ENCODE data around the gene GPNMB.
A peak's percentile ranks its signal among the peaks of the same experiment; 100 is the strongest.

Gene GPNMB

GRCh38 chr7:23273141-23273599, 26.6 kb downstream of the GPNMB start:
- Histone ChIP-seq H3K27ac (peak overlapping the region; percentile 21), H3K36me3 (no peaks in the 10 kb centered on the region), H3K27me3 (ENCODE audit: insufficient read depth, low read depth, severe bottlenecking) (no peaks in the 10 kb centered on the region), H3K9me3 (ENCODE audit: severe bottlenecking) (no peaks in the 10 kb centered on the region), H3K4me3 (ENCODE audit: low read depth, low read length) (no peak overlapping the region)
- TF ChIP-seq, protein P1, sequence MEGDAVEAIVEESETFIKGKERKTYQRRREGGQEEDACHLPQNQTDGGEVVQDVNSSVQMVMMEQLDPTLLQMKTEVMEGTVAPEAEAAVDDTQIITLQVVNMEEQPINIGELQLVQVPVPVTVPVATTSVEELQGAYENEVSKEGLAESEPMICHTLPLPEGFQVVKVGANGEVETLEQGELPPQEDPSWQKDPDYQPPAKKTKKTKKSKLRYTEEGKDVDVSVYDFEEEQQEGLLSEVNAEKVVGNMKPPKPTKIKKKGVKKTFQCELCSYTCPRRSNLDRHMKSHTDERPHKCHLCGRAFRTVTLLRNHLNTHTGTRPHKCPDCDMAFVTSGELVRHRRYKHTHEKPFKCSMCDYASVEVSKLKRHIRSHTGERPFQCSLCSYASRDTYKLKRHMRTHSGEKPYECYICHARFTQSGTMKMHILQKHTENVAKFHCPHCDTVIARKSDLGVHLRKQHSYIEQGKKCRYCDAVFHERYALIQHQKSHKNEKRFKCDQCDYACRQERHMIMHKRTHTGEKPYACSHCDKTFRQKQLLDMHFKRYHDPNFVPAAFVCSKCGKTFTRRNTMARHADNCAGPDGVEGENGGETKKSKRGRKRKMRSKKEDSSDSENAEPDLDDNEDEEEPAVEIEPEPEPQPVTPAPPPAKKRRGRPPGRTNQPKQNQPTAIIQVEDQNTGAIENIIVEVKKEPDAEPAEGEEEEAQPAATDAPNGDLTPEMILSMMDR (IDR thresholded peaks at IDR 0.05; ENCODE audit: low read depth, low read length), result peak; percentile 93
- peak; percentile 97 for DNase-seq

DNA sequence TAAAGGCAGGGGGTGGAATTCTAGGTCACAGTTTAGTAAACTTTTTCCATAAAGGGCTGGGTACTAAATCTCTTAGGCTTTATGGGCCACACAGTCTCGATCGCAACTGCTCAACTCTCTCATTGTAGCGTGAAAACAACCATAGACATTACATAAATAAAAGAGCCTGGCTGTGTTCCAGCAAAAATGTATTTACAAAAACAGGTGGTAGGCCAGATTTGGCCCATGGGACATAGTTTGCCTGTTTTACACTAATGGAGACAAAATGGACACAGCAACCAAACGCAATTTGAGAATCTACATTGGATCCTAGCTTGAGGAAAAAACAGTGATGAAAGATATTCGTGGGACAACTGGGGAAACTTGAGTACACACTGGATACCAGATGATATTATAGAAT, 29.3 kb downstream of the GPNMB start:
- Histone ChIP-seq H3K4me3 (ENCODE audit: low read depth, low read length) (no peak overlapping the region), H3K9me3 (ENCODE audit: severe bottlenecking) (no peaks in the 10 kb centered on the region), H3K36me3 (no peaks in the 10 kb centered on the region), H3K27ac (no peak overlapping the region), H3K27me3 (ENCODE audit: insufficient read depth, low read depth, severe bottlenecking) (no peaks in the 10 kb centered on the region)
- no peak for DNase-seq
- TF ChIP-seq, protein P1 (IDR thresholded peaks at IDR 0.05; ENCODE audit: low read depth, low read length), result no peak

GRCh38 chr7:23276376-23276775, 29.8 kb downstream of the GPNMB start:
- TF ChIP-seq, protein P1 (IDR thresholded peaks at IDR 0.05; ENCODE audit: low read depth, low read length), result no peak
- Histone ChIP-seq H3K27ac (no peak overlapping the region), H3K27me3 (ENCODE audit: insufficient read depth, low read depth, severe bottlenecking) (no peaks in the 10 kb centered on the region), H3K9me3 (ENCODE audit: severe bottlenecking) (no peaks in the 10 kb centered on the region), H3K36me3 (no peaks in the 10 kb centered on the region), H3K4me3 (ENCODE audit: low read depth, low read length) (no peak overlapping the region)
- no peak for DNase-seq

GRCh38 chr7:23276947-23277346, 30.4 kb downstream of the GPNMB start:
- Histone ChIP-seq H3K27me3 (ENCODE audit: insufficient read depth, low read depth, severe bottlenecking) (no peaks in the 10 kb centered on the region), H3K27ac (no peak overlapping the region), H3K9me3 (ENCODE audit: severe bottlenecking) (no peaks in the 10 kb centered on the region), H3K4me3 (ENCODE audit: low read depth, low read length) (no peak overlapping the region), H3K36me3 (no peaks in the 10 kb centered on the region)
- DNase-seq, result no peak
- TF ChIP-seq, protein P1 (IDR thresholded peaks at IDR 0.05; ENCODE audit: low read depth, low read length), result no peak

- Histone ChIP-seq H3K27ac (no peak overlapping the region), H3K9me3 (ENCODE audit: severe bottlenecking) (no peaks in the 10 kb centered on the region), H3K27me3 (ENCODE audit: insufficient read depth, low read depth, severe bottlenecking) (no peaks in the 10 kb centered on the region), H3K36me3 (no peaks in the 10 kb centered on the region), H3K4me3 (ENCODE audit: low read depth, low read length) (no peak overlapping the region)
- TF ChIP-seq, protein P1 (IDR thresholded peaks at IDR 0.05; ENCODE audit: low read depth, low read length), result peak; percentile 70
- DNase-seq, result peak; percentile 47
These were observed 30.9 kb downstream of the GPNMB start for GRCh38 chr7:23277359-23277989.
